ENCODE results near the gene ESRRB. TPM values are rescaled to one million over a fixed set of nuclear protein-coding genes. Genes with fewer than 3 reads are reported as not detected.

Gene ESRRB
- total and polyA plus RNA-seq, 9 donors, result 0.07 to 0.40 TPM; not detected in 7

DNA sequence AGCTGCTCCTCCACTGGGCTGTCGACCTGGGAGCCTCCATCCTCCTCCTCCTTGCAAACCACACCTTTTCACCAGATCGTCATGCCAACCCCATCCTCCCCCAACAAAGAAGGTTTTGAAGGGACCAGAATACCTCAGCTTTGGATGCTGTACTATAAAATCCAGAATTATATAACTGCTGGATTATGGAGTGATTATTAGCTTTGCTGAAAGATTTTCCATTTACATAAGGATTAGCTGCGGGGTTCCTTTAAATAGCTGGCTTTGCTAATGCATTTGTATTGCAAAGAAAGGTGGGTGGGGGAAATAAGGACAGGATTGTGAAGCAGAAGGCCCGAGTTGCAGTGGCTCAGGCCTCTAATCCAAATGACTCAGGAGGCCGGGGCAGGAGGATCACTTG lies 36.6 kb downstream of the ESRRB start:
- Histone ChIP-seq H3K4me1 (ENCODE audit: insufficient read depth) (no peaks in the 10 kb centered on the region), H3K9me3 (no peaks in the 10 kb centered on the region), H3K27ac (no peak overlapping the region), H3K36me3 (no peaks in the 10 kb centered on the region), H3K27me3 (no peaks in the 10 kb centered on the region), H3K4me3 (no peak overlapping the region)
- 38 to 45% (median 42%) methylated on average over 5 of the region's 5 CpGs for WGBS, 3 donors
- no peak for DNase-seq
- TF ChIP-seq CTCF (IDR thresholded peaks at IDR 0.05) (no peak), EP300 (IDR thresholded peaks at IDR 0.05) (no peak), POLR2A (IDR thresholded peaks at IDR 0.05) (no peak)
- intact Hi-C loops (cut with DNase I), result no loop called here

DNA sequence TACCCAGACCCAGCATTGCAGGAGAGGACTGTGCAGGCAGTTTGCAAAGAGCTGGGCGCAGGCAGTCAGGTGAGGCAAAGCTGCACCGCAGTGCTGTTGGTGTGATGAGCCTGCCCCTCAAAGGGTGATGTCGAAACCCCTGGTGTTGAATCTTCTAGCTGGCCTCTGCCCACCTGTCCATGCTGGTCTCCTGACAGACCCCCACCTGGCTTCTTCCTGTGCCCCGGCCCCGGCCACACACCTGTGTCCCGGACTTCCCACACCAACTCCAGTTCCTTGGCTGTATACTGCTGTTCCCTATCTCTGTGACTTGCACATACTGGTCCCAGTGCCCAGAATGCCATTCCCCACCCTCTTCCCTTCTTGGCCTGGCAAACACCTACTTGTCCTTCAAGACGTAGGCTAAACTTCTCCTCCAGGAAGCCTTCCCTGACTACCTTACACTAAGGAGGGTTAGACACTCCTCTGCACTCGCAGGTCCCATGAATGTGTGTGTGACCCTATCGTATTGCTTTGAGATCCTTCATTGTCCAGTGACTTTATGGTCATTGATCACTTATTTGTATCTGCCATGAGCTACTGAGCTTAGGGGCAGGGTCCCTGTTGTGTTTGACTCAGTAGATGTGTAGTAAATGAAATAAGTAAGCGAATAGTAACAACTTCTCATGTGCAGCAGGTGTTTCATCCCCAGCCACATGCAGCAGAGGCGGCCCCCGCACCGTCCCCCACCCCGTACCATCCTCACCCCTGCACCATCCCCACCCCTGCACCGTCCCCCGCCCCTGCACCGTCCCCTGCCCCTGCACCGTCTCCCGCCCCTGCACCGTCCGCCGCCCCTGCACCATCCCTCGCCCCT lies 37.4 kb downstream of the ESRRB start:
- DNase-seq, result no peak
- no peak overlapping the region for H3K27ac ChIP-seq
- no peaks in the 10 kb centered on the region for H3K4me1 ChIP-seq (ENCODE audit: insufficient read depth)
- H3K9me3 ChIP-seq, result no peaks in the 10 kb centered on the region
- no peak overlapping the region for H3K4me3 ChIP-seq
- 28 to 36% (median 33%) methylated on average over 17 to 23 of the region's 23 CpGs for WGBS, 3 donors
- H3K36me3 ChIP-seq, result no peaks in the 10 kb centered on the region
- no peaks in the 10 kb centered on the region for H3K27me3 ChIP-seq
- TF ChIP-seq EP300 (IDR thresholded peaks at IDR 0.05) (no peak), POLR2A (IDR thresholded peaks at IDR 0.05) (no peak), CTCF (IDR thresholded peaks at IDR 0.05) (no peak)
- intact Hi-C loops (cut with DNase I), result no loop called here

- Histone ChIP-seq H3K9me3 (no peaks in the 10 kb centered on the region), H3K27ac (no peak overlapping the region), H3K4me3 (no peak overlapping the region), H3K27me3 (no peaks in the 10 kb centered on the region), H3K36me3 (no peaks in the 10 kb centered on the region), H3K4me1 (ENCODE audit: insufficient read depth) (no peaks in the 10 kb centered on the region)
- WGBS, 3 donors, result 6 to 29% (median 22%) methylated on average over 7 to 34 of the region's 36 CpGs
- intact Hi-C loops (cut with DNase I), result no loop called here
- no peak for TF ChIP-seq POLR2A (IDR thresholded peaks at IDR 0.05)
- no peak for TF ChIP-seq CTCF (IDR thresholded peaks at IDR 0.05)
- no peak for TF ChIP-seq EP300 (IDR thresholded peaks at IDR 0.05)
- DNase-seq, result no peak
Observed at GRCh38 chr14:76413962-76414600, 38.1 kb downstream of the ESRRB start.

DNA sequence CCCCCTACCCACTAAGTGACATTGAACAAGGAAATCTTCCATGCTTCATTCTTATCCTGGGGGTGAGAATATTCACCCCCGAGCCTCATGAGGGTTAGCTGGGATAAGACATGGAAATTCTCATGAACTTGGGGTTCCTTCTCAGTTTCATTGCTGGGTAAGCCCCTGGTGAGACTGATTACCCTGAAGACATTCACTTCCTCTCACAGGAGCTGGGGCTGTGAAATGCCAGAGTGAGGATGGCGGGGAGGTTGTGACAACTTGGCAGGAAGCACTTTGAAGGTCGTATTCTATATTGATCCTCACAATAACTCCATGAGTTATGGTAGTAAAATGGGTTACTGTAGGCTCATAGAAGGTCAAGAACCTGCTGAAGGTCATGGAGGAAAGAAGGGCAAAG lies 43.5 kb downstream of the ESRRB start:
- Histone ChIP-seq H3K36me3 (no peaks in the 10 kb centered on the region), H3K4me3 (no peak overlapping the region), H3K4me1 (ENCODE audit: insufficient read depth) (no peaks in the 10 kb centered on the region), H3K27me3 (no peaks in the 10 kb centered on the region), H3K27ac (no peak overlapping the region), H3K9me3 (no peaks in the 10 kb centered on the region)
- intact Hi-C loops (cut with DNase I), result no loop called here
- 66 to 72% (median 67%) methylated on average over 3 of the region's 3 CpGs for WGBS, 3 donors
- no peak for TF ChIP-seq POLR2A (IDR thresholded peaks at IDR 0.05)
- TF ChIP-seq EP300 (IDR thresholded peaks at IDR 0.05), result no peak
- no peak for TF ChIP-seq CTCF (IDR thresholded peaks at IDR 0.05)
- DNase-seq, result no peak

All from ovary (tissue), 9 donors.